Aorta (tissue), 5 donors: Measurements from ENCODE around the gene RGL2. TPM values are rescaled to one million over a fixed set of nuclear protein-coding genes. Genes with fewer than 3 reads are reported as not detected.

Source experiments
- ATAC-seq: fragments of 200-7000 bp; cut with Tn5 transposase; one replicate; pipeline ENCODE4 v1.9.1; 2022; ENCODE audit warnings: moderate library complexity; ENCODE audit not compliant: low FRiP score
- DNase-seq, 2 donors: peaks; one replicate each; pipeline ENCODE4 v3.0.0-alpha.2; 2020
- H3K27ac ChIP-seq, 2 donors: one replicate each; pipeline ENCODE4 v1.5.1; 2013; ENCODE audit warnings: low read length in 2 of 2, mild to moderate bottlenecking in 2 of 2, moderate library complexity in 2 of 2, control low read depth in 1 of 2, inconsistent platforms in 1 of 2, low read depth in 1 of 2
- H3K27me3 ChIP-seq, 2 donors: one replicate each; pipeline ENCODE4 v1.6.1; 2013; ENCODE audit warnings: control low read depth in 1 of 2, low read length in 1 of 2, mild to moderate bottlenecking in 1 of 2, moderate library complexity in 1 of 2; ENCODE audit not compliant: insufficient read depth in 2 of 2, control insufficient read depth in 1 of 2
- H3K36me3 ChIP-seq, 2 donors: one replicate each; pipeline ENCODE4 v1.6.1; 2013; ENCODE audit warnings: control low read depth in 1 of 2, low read length in 1 of 2, mild to moderate bottlenecking in 1 of 2; ENCODE audit not compliant: insufficient read depth in 2 of 2, control insufficient read depth in 1 of 2
- H3K4me1 ChIP-seq, 2 donors: one replicate each; pipeline ENCODE4 v1.6.1; 2013; ENCODE audit warnings: low read length in 2 of 2, control low read depth in 1 of 2, mild to moderate bottlenecking in 1 of 2, moderate library complexity in 1 of 2; ENCODE audit not compliant: insufficient read depth in 2 of 2, control insufficient read depth in 1 of 2
- H3K4me3 ChIP-seq, 2 donors: one replicate each; pipeline ENCODE4 v1.5.1; 2013; ENCODE audit warnings: low read length in 2 of 2, control low read depth in 1 of 2, mild to moderate bottlenecking in 1 of 2
- H3K9me3 ChIP-seq: one replicate; pipeline ENCODE4 v1.6.1; 2013; ENCODE audit warnings: mild to moderate bottlenecking, low read length; ENCODE audit not compliant: control insufficient read depth
- WGBS, 2 donors: extraction: QIAGEN DNeasy Blood & Tissue Kit; methylation state at CpG; one replicate each; pipeline ENCODE4 v1.1.7; 2013; 5-methylcytosine and 5-hydroxymethylcytosine counted together
- intact Hi-C, 2 donors: fragments of 100-400 bp; cut with DNase I; formaldehyde crosslinking; loops; one replicate each; pipeline versions ENCODE4 v1.14.2 to v1.15.0; 2022
- microRNA-seq, 2 donors: library from miRNA; unstranded; fragments of <30 nt; microRNA quantifications; one replicate each; pipeline ENCODE4 v1.2.0, GENCODE V29; 2020
- polyA plus RNA-seq, 2 donors: library from polyadenylated mRNA; stranded (reverse); fragments of 200-250 nt; gene quantifications; one replicate each; pipeline ENCODE4 v1.2.3, GENCODE V29; 2013
- total RNA-seq, 2 donors: library from RNA; stranded (reverse); fragmentation: NEBNext Ultra II Directional; extraction: Animal tissue kit (Norgen Biotek cat#: 25700); gene quantifications; one replicate each; pipeline ENCODE4 v1.2.1, GENCODE V29; 2021
- donor health status: healthy with polysubstance abuse.
- donor health status: Bipolar disorder and iron deficiency.
- donor health status: DM: no; HTN: no; CAD: no.
- donor health status: DM: no; HTN: no; CAD: no.
- donor health status: DM: yes; HTN: yes; CAD: no.

The RGL2 gene
- total and polyA plus RNA-seq, 4 donors = 20.3 to 178 (median 89.2) TPM

- Histone ChIP-seq H3K27ac (peak overlapping the region in 1 of 2 donors; percentile 97), H3K9me3 (no peaks in the 10 kb centered on the region), H3K27me3 (no peaks in the 10 kb centered on the region), H3K4me3 (peak overlapping the region in 1 of 2 donors; percentile 36), H3K4me1 (no peaks in the 10 kb centered on the region), H3K36me3 (no peaks in the 10 kb centered on the region)
- 1% methylated on average over 28 of the region's 28 CpGs for WGBS, 2 donors
- intact Hi-C loops = loop anchor here (1.0 to 5.0 kb wide), 7 partner anchors 35 to 234 kb away; partner anchors contain the start of genes RXRB (in 1 of the 2) and SLC39A7 (in 1 of the 2)
- peak; percentile 91 to 96 for DNase-seq
- ATAC-seq = peak; percentile 95
Measured at GRCh38 chr6:33247977-33248642, 50.6 kb downstream of the RGL2 start.

GRCh38 chr6:33243476-33243875 is 55.3 kb downstream of the RGL2 start:
- Histone ChIP-seq H3K36me3 (no peaks in the 10 kb centered on the region), H3K27ac (no peak overlapping the region), H3K27me3 (peaks cover 0 to 2% of the 10 kb centered on the region in 2 donors), H3K4me1 (no peaks in the 10 kb centered on the region), H3K9me3 (peaks cover 1% of the 10 kb centered on the region), H3K4me3 (no peak overlapping the region)
- ATAC-seq = no peak
- WGBS, 2 donors = 41 to 46% methylated on average over 1 of the region's 1 CpG
- DNase-seq = no peak
- intact Hi-C loops = no loop called here

- H3K36me3 ChIP-seq = no peaks in the 10 kb centered on the region
- DNase-seq (no peak), ATAC-seq (no peak)
- no peak overlapping the region for H3K27ac ChIP-seq
- intact Hi-C loops = no loop called here
- peaks cover 1% of the 10 kb centered on the region for H3K9me3 ChIP-seq
- H3K4me1 ChIP-seq = no peaks in the 10 kb centered on the region
- WGBS, 2 donors = 58% methylated on average over 3 of the region's 3 CpGs
- peaks cover 0 to 2% of the 10 kb centered on the region in 2 donors for H3K27me3 ChIP-seq
- H3K4me3 ChIP-seq = no peak overlapping the region
Measured at GRCh38 chr6:33241968-33242367, 56.8 kb downstream of the RGL2 start.

Small RNA genes lying within 50 kb of the gene (microRNA-seq; reads per million reads assigned to microRNA genes)
- 0 to 0.99 reads per million in 2 donors for gene MIR6834
- 0 reads per million in 2 donors for gene MIR6873

Other genes with a start within 250 kb of the RGL2 start
- gene HLA-DPA1, start 225.3 kb downstream of the RGL2 start, total RNA-seq = 100 to 1,000 TPM; 122 to 203 TPM
- 10 to 100 TPM; 18.6 to 74.9 TPM for gene HLA-DPA1, start 225.3 kb downstream of the RGL2 start, polyA plus RNA-seq
- 100 to 1,000 TPM in 1 of 2 donors, 10 to 100 TPM in 1; 98.9 to 215 TPM for gene HLA-DPB1, start 223.0 kb downstream of the RGL2 start, total RNA-seq
- 100 to 1,000 TPM in 1 of 2 donors, 10 to 100 TPM in 1; 45.4 to 113 TPM for gene HLA-DPB1, start 223.0 kb downstream of the RGL2 start, polyA plus RNA-seq
- gene COL11A2, start 106.5 kb downstream of the RGL2 start, total RNA-seq = 1 to 10 TPM; 1.6 to 1.7 TPM
- 1 to 10 TPM in 1 of 2 donors, under 1 TPM in 1; 0.13 to 3.6 TPM for gene COL11A2, start 106.5 kb downstream of the RGL2 start, polyA plus RNA-seq
- 10 to 100 TPM; 51.6 to 55.4 TPM for gene RXRB, start 98.3 kb downstream of the RGL2 start, total RNA-seq
- gene RXRB, start 98.3 kb downstream of the RGL2 start, polyA plus RNA-seq = 100 to 1,000 TPM in 1 of 2 donors, 10 to 100 TPM in 1; 14.1 to 120 TPM
- 10 to 100 TPM; 86.9 to 90.3 TPM for gene SLC39A7, start 98.1 kb downstream of the RGL2 start, total RNA-seq
- gene SLC39A7, start 98.1 kb downstream of the RGL2 start, polyA plus RNA-seq = 100 to 1,000 TPM in 1 of 2 donors, 10 to 100 TPM in 1; 59.7 to 102 TPM
- gene HSD17B8, start 94.3 kb downstream of the RGL2 start, total RNA-seq = 1 to 10 TPM; 2.7 to 4.4 TPM
- 1 to 10 TPM; 4.4 to 8.8 TPM for gene HSD17B8, start 94.3 kb downstream of the RGL2 start, polyA plus RNA-seq
- gene RING1, start 90.4 kb downstream of the RGL2 start, total RNA-seq = 10 to 100 TPM; 34.1 to 38.1 TPM
- gene RING1, start 90.4 kb downstream of the RGL2 start, polyA plus RNA-seq = 10 to 100 TPM; 26.4 to 64.0 TPM
- gene VPS52, start 27.1 kb downstream of the RGL2 start, total RNA-seq = 10 to 100 TPM; 32.1 to 51.4 TPM
- 10 to 100 TPM; 16.0 to 66.6 TPM for gene VPS52, start 27.1 kb downstream of the RGL2 start, polyA plus RNA-seq
- gene RPS18, start 26.9 kb downstream of the RGL2 start, total RNA-seq = 1,000 to 10,000 TPM; 1,497 to 1,720 TPM
- 1,000 to 10,000 TPM; 4,066 to 5,431 TPM for gene RPS18, start 26.9 kb downstream of the RGL2 start, polyA plus RNA-seq
- gene B3GALT4, start 21.8 kb downstream of the RGL2 start, total RNA-seq = 10 to 100 TPM; 12.7 to 14.3 TPM
- 10 to 100 TPM in 1 of 2 donors, 1 to 10 TPM in 1; 8.3 to 17.0 TPM for gene B3GALT4, start 21.8 kb downstream of the RGL2 start, polyA plus RNA-seq
- gene WDR46, start 9.7 kb downstream of the RGL2 start, total RNA-seq = 10 to 100 TPM; 40.6 TPM
- gene WDR46, start 9.7 kb downstream of the RGL2 start, polyA plus RNA-seq = 100 to 1,000 TPM in 1 of 2 donors, 10 to 100 TPM in 1; 24.5 to 143 TPM
- 10 to 100 TPM; 19.8 to 23.7 TPM for gene PFDN6, start 9.3 kb downstream of the RGL2 start, total RNA-seq
- gene PFDN6, start 9.3 kb downstream of the RGL2 start, polyA plus RNA-seq = 100 to 1,000 TPM in 1 of 2 donors, 10 to 100 TPM in 1; 71.4 to 114 TPM
- 100 to 1,000 TPM in 1 of 2 donors, 10 to 100 TPM in 1; 73.9 to 113 TPM for gene TAPBP, start 15.1 kb upstream of the RGL2 start, total RNA-seq
- gene TAPBP, start 15.1 kb upstream of the RGL2 start, polyA plus RNA-seq = 10 to 100 TPM; 12.5 to 34.7 TPM
- 10 to 100 TPM; 21.3 TPM for gene ZBTB22, start 18.8 kb upstream of the RGL2 start, total RNA-seq
- 10 to 100 TPM in 1 of 2 donors, 1 to 10 TPM in 1; 6.4 to 15.1 TPM for gene ZBTB22, start 18.8 kb upstream of the RGL2 start, polyA plus RNA-seq
- gene DAXX, start 24.0 kb upstream of the RGL2 start, total RNA-seq = 10 to 100 TPM; 36.6 to 40.7 TPM
- 10 to 100 TPM; 21.5 to 31.5 TPM for gene DAXX, start 24.0 kb upstream of the RGL2 start, polyA plus RNA-seq
- 1 to 10 TPM; 1.3 to 2.0 TPM for gene KIFC1, start 92.9 kb upstream of the RGL2 start, total RNA-seq
- 1 to 10 TPM in 1 of 2 donors, not detected in 1; 1.5 TPM for gene KIFC1, start 92.9 kb upstream of the RGL2 start, polyA plus RNA-seq
- gene PHF1, start 112.1 kb upstream of the RGL2 start, total RNA-seq = 10 to 100 TPM; 86.4 to 92.8 TPM
- gene PHF1, start 112.1 kb upstream of the RGL2 start, polyA plus RNA-seq = 100 to 1,000 TPM in 1 of 2 donors, 10 to 100 TPM in 1; 49.8 to 218 TPM
- 100 to 1,000 TPM in 1 of 2 donors, 10 to 100 TPM in 1; 89.9 to 111 TPM for gene CUTA, start 119.2 kb upstream of the RGL2 start, total RNA-seq
- 100 to 1,000 TPM; 120 to 191 TPM for gene CUTA, start 119.2 kb upstream of the RGL2 start, polyA plus RNA-seq
- gene SYNGAP1, start 121.1 kb upstream of the RGL2 start, total RNA-seq = 10 to 100 TPM; 31.7 to 39.4 TPM
- 10 to 100 TPM in 1 of 2 donors, 1 to 10 TPM in 1; 4.4 to 16.4 TPM for gene SYNGAP1, start 121.1 kb upstream of the RGL2 start, polyA plus RNA-seq
- gene ZBTB9, start 155.6 kb upstream of the RGL2 start, total RNA-seq = 1 to 10 TPM; 3.0 to 4.2 TPM
- gene ZBTB9, start 155.6 kb upstream of the RGL2 start, polyA plus RNA-seq = 1 to 10 TPM; 1.4 to 1.5 TPM